CD4-positive, alpha-beta memory T cell (primary cell): Measurements from ENCODE around the gene CYTH4. TPM values are rescaled to one million over a fixed set of nuclear protein-coding genes. Genes with fewer than 3 reads are reported as not detected.
A peak's percentile ranks its signal among the peaks of the same experiment; 100 is the strongest.

Experiments used
- CTCF ChIA-PET: fragments of 350-600 bp; sonication (Branson Sonifier 250); formaldehyde crosslinking; loops from one replicate; lab custom pipeline; 2021; ENCODE audit warnings: inconsistent platforms; ENCODE audit not compliant: partially characterized antibody; lab: Charles Lee
- POLR2A ChIA-PET: fragments of 350-600 bp; sonication (Branson Sonifier 250); formaldehyde crosslinking; loops from one replicate; lab custom pipeline; 2021; ENCODE audit not compliant: partially characterized antibody; lab: Charles Lee
- DNase-seq, 5 donors: peaks; one replicate each; pipeline versions ENCODE4 v3.0.0 to v3.0.0-alpha.2; 2020 to 2022; ENCODE audit warnings: mixed read lengths in 1 of 5
- H3K27ac ChIP-seq: one replicate; pipeline ENCODE4 v1.7.0; 2013; ENCODE audit warnings: low read depth, low read length
- H3K27me3 ChIP-seq: 2 replicates; pipeline ENCODE4 v1.7.0; 2013; ENCODE audit warnings: mild to moderate bottlenecking, low read length, moderate library complexity; ENCODE audit not compliant: insufficient read depth
- H3K36me3 ChIP-seq: 2 replicates; pipeline ENCODE4 v1.7.0; 2013; ENCODE audit warnings: mild to moderate bottlenecking, low read length, moderate library complexity; ENCODE audit not compliant: insufficient read depth
- H3K4me1 ChIP-seq: 2 replicates; pipeline ENCODE4 v1.7.0; 2013; ENCODE audit warnings: mild to moderate bottlenecking, low read length, moderate library complexity; ENCODE audit not compliant: insufficient read depth
- H3K4me3 ChIP-seq, 2 donors: one replicate each; pipeline ENCODE4 v1.7.0; 2013; ENCODE audit warnings: low read length in 2 of 2, mild to moderate bottlenecking in 1 of 2
- H3K9me3 ChIP-seq, 2 donors: one replicate each; pipeline ENCODE4 v1.7.0; 2013; ENCODE audit warnings: low read length in 2 of 2, control low read depth in 1 of 2; ENCODE audit not compliant: control insufficient read depth in 1 of 2
- H3K27ac Mint-ChIP-seq, 7 donors: one replicate each; pipeline ENCODE4 v1.8.0; 2020 to 2021; ENCODE audit warnings: mixed read lengths in 7 of 7, mild to moderate bottlenecking in 6 of 7, inconsistent platforms in 3 of 7, moderate library complexity in 3 of 7
- H3K27me3 Mint-ChIP-seq, 2 donors: one replicate each; pipeline ENCODE4 v1.8.0; 2020 to 2021; ENCODE audit warnings: mixed read lengths in 2 of 2
- H3K36me3 Mint-ChIP-seq, 2 donors: one replicate each; pipeline ENCODE4 v1.8.0; 2020 to 2021; ENCODE audit warnings: mixed read lengths in 2 of 2, inconsistent platforms in 1 of 2, mild to moderate bottlenecking in 1 of 2
- H3K4me1 Mint-ChIP-seq, 4 donors: one replicate each; pipeline ENCODE4 v1.8.0; 2020 to 2021; ENCODE audit warnings: mixed read lengths in 4 of 4, mild to moderate bottlenecking in 1 of 4
- H3K4me3 Mint-ChIP-seq, 8 donors: one replicate each; pipeline ENCODE4 v1.8.0; 2020 to 2021; ENCODE audit warnings: mixed read lengths in 8 of 8, mild to moderate bottlenecking in 7 of 8, moderate library complexity in 6 of 8, inconsistent platforms in 3 of 8
- H3K9me3 Mint-ChIP-seq, 8 donors: one replicate each; pipeline ENCODE4 v1.8.0; 2020 to 2021; ENCODE audit warnings: mixed read lengths in 8 of 8, mild to moderate bottlenecking in 5 of 8, inconsistent platforms in 3 of 8, moderate library complexity in 1 of 8
- intact Hi-C: fragments of 100-400 bp; cut with micrococcal nuclease; formaldehyde crosslinking; loops from one replicate; pipeline ENCODE4 v1.15.1; 2023
- polyA plus RNA-seq, 2 donors: library from polyadenylated mRNA; unstranded; fragments of 300-500 nt; fragmentation: Illumina TruSeq; gene quantifications; one replicate each; pipeline ENCODE4 v1.2.3, GENCODE V29; 2021
- total RNA-seq, 2 experiments: library from RNA; stranded (reverse); gene quantifications; one replicate each; pipeline ENCODE4 v1.2.3, GENCODE V29; 2021

Gene CYTH4
- total and polyA plus RNA-seq, 4 experiments from 2014 or later, result 39.4 to 177 (median 113) TPM

GRCh38 chr22:37318364-37319109 lies 36.2 kb downstream of the CYTH4 start:
- POLR2A ChIA-PET, result interaction anchor here (0.9 to 9.8 kb wide), 3 partner anchors 9 to 274 kb away, joined by 4 to 111 read pairs (median 5); no protein-coding TSS in a partner anchor
- Mint-ChIP-seq H3K27ac (peak overlapping the region in 1 of 7 donors; percentile 75), H3K4me1 (peaks cover 15 to 34% (median 25%) of the 10 kb centered on the region in 4 donors)

GRCh38 chr22:37319469-37319868 lies 37.2 kb downstream of the CYTH4 start:
- no peaks in the 10 kb centered on the region for H3K9me3 ChIP-seq
- H3K36me3 ChIP-seq, result no peaks in the 10 kb centered on the region
- peaks cover 12 to 28% (median 21%) of the 10 kb centered on the region in 4 donors for H3K4me1 Mint-ChIP-seq
- no peak overlapping the region for H3K4me3 Mint-ChIP-seq
- intact Hi-C loops, result no loop called here
- H3K27ac Mint-ChIP-seq, result no peak overlapping the region
- ChIA-PET POLR2A (no interaction called here), CTCF (no interaction called here)
- H3K4me1 ChIP-seq, result peaks cover 25% of the 10 kb centered on the region
- peaks cover 9 to 10% of the 10 kb centered on the region in 2 donors for H3K27me3 Mint-ChIP-seq
- no peaks in the 10 kb centered on the region for H3K36me3 Mint-ChIP-seq
- DNase-seq, result no peak
- H3K4me3 ChIP-seq, result no peak overlapping the region
- peaks cover 9% of the 10 kb centered on the region for H3K27me3 ChIP-seq
- no peak overlapping the region for H3K27ac ChIP-seq
- no peaks in the 10 kb centered on the region for H3K9me3 Mint-ChIP-seq

More at GRCh38 chr22:37318364-37319109, 36.2 kb downstream of the CYTH4 start:
- Histone ChIP-seq H3K9me3 (no peaks in the 10 kb centered on the region), H3K27me3 (peaks cover under 1% of the 10 kb centered on the region), H3K4me1 (peaks cover 32% of the 10 kb centered on the region), H3K4me3 (no peak overlapping the region), H3K27ac (no peak overlapping the region), H3K36me3 (peaks cover 8% of the 10 kb centered on the region)
- peaks cover 1 to 2% of the 10 kb centered on the region in 2 donors for H3K27me3 Mint-ChIP-seq
- peak in 1 of 5 donors; percentile 29 for DNase-seq
- no peak overlapping the region for H3K4me3 Mint-ChIP-seq
- intact Hi-C loops, result no loop called here
- no peaks in the 10 kb centered on the region for H3K9me3 Mint-ChIP-seq
- CTCF ChIA-PET, result interaction anchor here (0.9 to 6.1 kb wide), 12 partner anchors 16 to 249 kb away, joined by 3 to 44 read pairs (median 6); no protein-coding TSS in a partner anchor
- no peaks in the 10 kb centered on the region for H3K36me3 Mint-ChIP-seq

GRCh38 chr22:37320726-37321677 lies 38.7 kb downstream of the CYTH4 start:
- Histone ChIP-seq H3K4me3 (no peak overlapping the region), H3K27me3 (peaks cover 9% of the 10 kb centered on the region), H3K27ac (no peak overlapping the region), H3K9me3 (no peaks in the 10 kb centered on the region), H3K36me3 (no peaks in the 10 kb centered on the region), H3K4me1 (peaks cover 13% of the 10 kb centered on the region)
- no peaks in the 10 kb centered on the region for H3K36me3 Mint-ChIP-seq
- intact Hi-C loops, result no loop called here
- peak overlapping the region in 1 of 7 donors; percentile 10 for H3K27ac Mint-ChIP-seq
- peaks cover 9 to 10% of the 10 kb centered on the region in 2 donors for H3K27me3 Mint-ChIP-seq
- DNase-seq, result no peak
- H3K4me3 Mint-ChIP-seq, result no peak overlapping the region
- POLR2A ChIA-PET, result no interaction called here
- H3K4me1 Mint-ChIP-seq, result peaks cover 6 to 17% (median 12%) of the 10 kb centered on the region in 4 donors
- CTCF ChIA-PET, result interaction anchor here (1.2 kb wide), 1 partner anchor 61 kb away, joined by 3 read pairs; no protein-coding TSS in a partner anchor
- H3K9me3 Mint-ChIP-seq, result no peaks in the 10 kb centered on the region

- Mint-ChIP-seq H3K4me1 (peaks cover 0 to 5% (median under 1%) of the 10 kb centered on the region in 4 donors), H3K27ac (no peak overlapping the region), H3K9me3 (peaks cover 0 to 3% (median 0%) of the 10 kb centered on the region in 8 donors), H3K27me3 (peaks cover 21 to 24% of the 10 kb centered on the region in 2 donors), H3K4me3 (no peak overlapping the region), H3K36me3 (no peaks in the 10 kb centered on the region)
- no peaks in the 10 kb centered on the region for H3K4me1 ChIP-seq
- ChIA-PET POLR2A (interaction anchor here (1.0 to 1.7 kb wide), 3 partner anchors 9 to 24 kb away, joined by 3 to 5 read pairs (median 3); no protein-coding TSS in a partner anchor), CTCF (interaction anchor here (1.0 to 1.1 kb wide), 2 partner anchors 8 to 104 kb away, joined by 3 to 4 read pairs; no protein-coding TSS in a partner anchor)
- H3K4me3 ChIP-seq, result no peak overlapping the region
- peaks cover 9% of the 10 kb centered on the region for H3K27me3 ChIP-seq
- no peaks in the 10 kb centered on the region for H3K9me3 ChIP-seq
- H3K27ac ChIP-seq, result no peak overlapping the region
- intact Hi-C loops, result no loop called here
- no peaks in the 10 kb centered on the region for H3K36me3 ChIP-seq
- DNase-seq, result no peak
Observed at GRCh38 chr22:37324340-37325038, 42.2 kb downstream of the CYTH4 start.

- intact Hi-C loops, result no loop called here
- H3K9me3 Mint-ChIP-seq, result peaks cover 0 to 3% (median 0%) of the 10 kb centered on the region in 8 donors
- no peak overlapping the region for H3K27ac ChIP-seq
- ChIA-PET CTCF (interaction anchor here (0.6 to 1.0 kb wide), 2 partner anchors 9 to 175 kb away, joined by 4 read pairs; no protein-coding TSS in a partner anchor), POLR2A (interaction anchor here (1.0 to 1.7 kb wide), 2 partner anchors 11 to 25 kb away, joined by 3 to 5 read pairs; no protein-coding TSS in a partner anchor)
- peaks cover 0 to 5% (median under 1%) of the 10 kb centered on the region in 4 donors for H3K4me1 Mint-ChIP-seq
- H3K9me3 ChIP-seq, result no peaks in the 10 kb centered on the region
- H3K27me3 Mint-ChIP-seq, result peaks cover 22 to 27% of the 10 kb centered on the region in 2 donors
- no peaks in the 10 kb centered on the region for H3K36me3 ChIP-seq
- H3K4me3 Mint-ChIP-seq, result no peak overlapping the region
- H3K4me1 ChIP-seq, result no peaks in the 10 kb centered on the region
- peaks cover 9% of the 10 kb centered on the region for H3K27me3 ChIP-seq
- no peak overlapping the region for H3K27ac Mint-ChIP-seq
- no peak for DNase-seq
- no peaks in the 10 kb centered on the region for H3K36me3 Mint-ChIP-seq
- no peak overlapping the region for H3K4me3 ChIP-seq
Observed at GRCh38 chr22:37325039-37325395, 42.7 kb downstream of the CYTH4 start.

GRCh38 chr22:37326726-37327125 lies 44.4 kb downstream of the CYTH4 start:
- Mint-ChIP-seq H3K4me1 (peaks cover 0 to 5% (median under 1%) of the 10 kb centered on the region in 4 donors), H3K9me3 (peaks cover 0 to 3% (median 0%) of the 10 kb centered on the region in 8 donors), H3K27me3 (peaks cover 26 to 37% of the 10 kb centered on the region in 2 donors), H3K36me3 (no peaks in the 10 kb centered on the region), H3K4me3 (no peak overlapping the region), H3K27ac (peak overlapping the region in 1 of 7 donors; percentile 63)
- H3K27me3 ChIP-seq, result peaks cover 9% of the 10 kb centered on the region
- no peak for DNase-seq
- no peaks in the 10 kb centered on the region for H3K9me3 ChIP-seq
- ChIA-PET POLR2A (no interaction called here), CTCF (no interaction called here)
- no peak overlapping the region for H3K27ac ChIP-seq
- H3K4me1 ChIP-seq, result no peaks in the 10 kb centered on the region
- intact Hi-C loops, result no loop called here
- H3K4me3 ChIP-seq, result no peak overlapping the region
- H3K36me3 ChIP-seq, result no peaks in the 10 kb centered on the region
